B cell (primary cell): ENCODE measurements around the gene SYT17. TPM values are rescaled to one million over a fixed set of nuclear protein-coding genes. Genes with fewer than 3 reads are reported as not detected.

Experiments
- ATAC-seq: fragments of 200-7000 bp; cut with Tn5 transposase; one replicate; pipeline ENCODE4 v1.10.0; 2021; ENCODE audit warnings: low read depth, mild to moderate bottlenecking, moderate number of reproducible peaks, moderate library complexity
- CTCF ChIA-PET: fragments of 350-600 bp; sonication (Branson Sonifier 250); formaldehyde crosslinking; loops from one replicate; lab custom pipeline; 2021; ENCODE audit warnings: antibody characterized with exemption, inconsistent platforms; lab: Charles Lee
- POLR2A ChIA-PET: fragments of 350-600 bp; sonication (Branson Sonifier 250); formaldehyde crosslinking; loops from one replicate; lab custom pipeline; 2021; ENCODE audit warnings: antibody characterized with exemption; lab: Charles Lee
- DNase-seq: peaks from one replicate; pipeline ENCODE4 v3.0.0; 2013
- H2AFZ ChIP-seq: 2 replicates; pipeline ENCODE4 v1.6.1; 2012; ENCODE audit warnings: mild to moderate bottlenecking, low read depth, low read length; ENCODE audit not compliant: insufficient read depth, poor library complexity, severe bottlenecking
- H3K27ac ChIP-seq, 2 donors: 1 replicate in 1 of 2; 2 replicates in 1 of 2; pipeline ENCODE4 v1.5.1; 2012 to 2013; ENCODE audit warnings: low read length in 2 of 2, mild to moderate bottlenecking in 2 of 2, moderate library complexity in 1 of 2
- H3K27me3 ChIP-seq, 4 experiments: fragments of 200-600 bp in 1 of 4; sonication (generic) in 1 of 4; replicated peaks in 1 of 4; 1 replicate in 2 of 4; 2 replicates in 2 of 4; pipeline versions ENCODE4 v1.6.1 to v1.7.0; 2013 to 2016; ENCODE audit warnings: low read length in 3 of 4, mild to moderate bottlenecking in 2 of 4, mixed read lengths in 1 of 4, moderate library complexity in 1 of 4; ENCODE audit not compliant: insufficient read depth in 4 of 4, control insufficient read depth in 3 of 4; ENCODE audit errors: control extremely low read depth in 1 of 4
- H3K36me3 ChIP-seq, 2 experiments: replicated peaks in 1 of 2; 1 replicate in 1 of 2; 2 replicates in 1 of 2; pipeline versions ENCODE4 v1.6.1 to v1.7.1; 2013; ENCODE audit warnings: low read length in 1 of 2; ENCODE audit not compliant: insufficient read depth in 2 of 2, control insufficient read depth in 1 of 2; ENCODE audit errors: control extremely low read depth in 1 of 2, extremely low read depth in 1 of 2
- H3K4me1 ChIP-seq, 2 donors: fragments of 200-600 bp in 1 of 2; sonication (generic) in 1 of 2; 1 replicate in 1 of 2; 2 replicates in 1 of 2; pipeline versions ENCODE4 v1.5.1 to v1.6.1; 2013 to 2017; ENCODE audit warnings: low read length in 2 of 2; ENCODE audit not compliant: control insufficient read depth in 2 of 2, insufficient read depth in 2 of 2
- H3K4me2 ChIP-seq: replicated peaks from 2 replicates; pipeline ENCODE3; 2012; ENCODE audit warnings: mild to moderate bottlenecking, low read depth, low read length; ENCODE audit not compliant: poor library complexity, severe bottlenecking
- H3K4me3 ChIP-seq, 5 experiments: fragments of 200-600 bp in 1 of 5; sonication (generic) in 1 of 5; 1 replicate in 3 of 5; 2 replicates in 2 of 5; pipeline versions ENCODE4 v1.5.1 to v1.7.0; 2011 to 2016; ENCODE audit warnings: low read length in 4 of 5, mild to moderate bottlenecking in 4 of 5, low read depth in 2 of 5, control low read depth in 1 of 5, moderate library complexity in 1 of 5; ENCODE audit not compliant: insufficient read depth in 1 of 5; ENCODE audit errors: control extremely low read depth in 1 of 5, extremely low read depth in 1 of 5
- H3K79me2 ChIP-seq: fragments of 200-600 bp; sonication (generic); one replicate; pipeline ENCODE4 v1.6.0; 2016; ENCODE audit warnings: low read length; ENCODE audit not compliant: control insufficient read depth, insufficient read depth
- H3K9ac ChIP-seq: fragments of 200-600 bp; sonication (generic); 2 replicates; pipeline ENCODE4 v1.6.1; 2017; ENCODE audit warnings: mild to moderate bottlenecking, low read length, moderate library complexity
- H3K9me3 ChIP-seq, 3 donors: one replicate each; pipeline versions ENCODE4 v1.6.1 to v1.7.1; 2013; ENCODE audit warnings: low read length in 2 of 3; ENCODE audit not compliant: control insufficient read depth in 2 of 3, insufficient read depth in 1 of 3; ENCODE audit errors: control extremely low read depth in 1 of 3
- H4K20me1 ChIP-seq: 2 replicates; pipeline ENCODE4 v1.6.0; 2012; ENCODE audit warnings: mild to moderate bottlenecking, low read length; ENCODE audit not compliant: insufficient read depth, control insufficient read depth, poor library complexity, severe bottlenecking
- H3K27ac Mint-ChIP-seq: one replicate; pipeline ENCODE4 v1.8.0; 2021; ENCODE audit warnings: mixed read lengths
- H3K27me3 Mint-ChIP-seq: one replicate; pipeline ENCODE4 v1.8.0; 2021; ENCODE audit warnings: mixed read lengths
- H3K4me1 Mint-ChIP-seq: one replicate; pipeline ENCODE4 v1.8.0; 2021; ENCODE audit warnings: mixed read lengths
- H3K4me3 Mint-ChIP-seq: one replicate; pipeline ENCODE4 v1.8.0; 2021; ENCODE audit warnings: mixed read lengths
- H3K9me3 Mint-ChIP-seq: one replicate; pipeline ENCODE4 v1.8.0; 2022; ENCODE audit warnings: mixed read lengths; ENCODE audit not compliant: insufficient read depth
- EZH2 ChIP-seq: IDR thresholded peaks from 2 replicates; pipeline ENCODE4 v1.6.1; 2012; ENCODE audit warnings: borderline replicate concordance, low read depth, mild to moderate bottlenecking, moderate library complexity, low read length; ENCODE audit not compliant: insufficient read depth, poor library complexity, severe bottlenecking
- WGBS: methylation state at CpG from one replicate; pipeline ENCODE4 v1.1.5; 2013; ENCODE audit warnings: missing lambda C conversion rate; ENCODE audit not compliant: insufficient coverage; 5-methylcytosine and 5-hydroxymethylcytosine counted together
- intact Hi-C: fragments of 100-400 bp; cut with micrococcal nuclease; formaldehyde crosslinking; loops from one replicate; pipeline ENCODE4 v1.10.0; 2022
- polyA plus RNA-seq: library from polyadenylated mRNA; depleted of rRNA; stranded (reverse); fragments of >200 nt; gene quantifications from 2 replicates; pipeline ENCODE4 v1.2.3, GENCODE V29; 2012
- total RNA-seq, 2 donors: library from RNA; stranded (reverse); fragments of 120-200 nt in 1 of 2; gene quantifications; 1 replicate in 1 of 2; 2 replicates in 1 of 2; pipeline versions ENCODE4 v1.2.3 to v1.2.4, GENCODE V29; 2013 to 2022
- TF ChIP-seq, protein P1 (sequence below): fragments of 200-600 bp; IDR thresholded peaks from one replicate; pipeline ENCODE4 v1.8.0; 2022; ENCODE audit warnings: antibody characterized with exemption, mild to moderate bottlenecking

The SYT17 gene
- total and polyA plus RNA-seq, 2 donors (not counting 1 experiment from before 2014, with no cell fraction given), result 24.9 to 27.7 TPM

DNA sequence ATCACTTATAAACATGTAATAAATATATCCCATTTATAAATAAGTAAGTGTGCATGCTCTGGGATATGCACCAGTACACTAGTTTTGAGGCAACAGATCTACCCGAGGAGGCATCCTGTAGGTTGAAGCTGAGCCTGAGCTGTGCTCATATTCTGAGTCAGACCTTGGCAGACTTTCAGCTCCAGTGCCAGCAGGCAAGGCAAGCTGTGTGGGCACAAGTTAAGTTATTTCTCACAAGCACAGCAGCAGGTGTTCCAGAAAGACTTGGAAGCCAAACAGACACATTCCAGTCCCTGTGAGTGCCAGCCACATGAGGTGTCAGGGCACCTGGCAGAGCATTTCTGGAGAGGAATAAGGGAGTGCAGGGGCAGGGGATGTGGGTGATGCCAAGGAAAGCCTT, 116.2 kb downstream of the SYT17 start:
- Mint-ChIP-seq H3K4me1 (no peaks in the 10 kb centered on the region), H3K9me3 (no peaks in the 10 kb centered on the region), H3K27me3 (no peaks in the 10 kb centered on the region), H3K4me3 (no peak overlapping the region), H3K27ac (no peak overlapping the region)
- CTCF ChIA-PET, result no interaction called here
- ATAC-seq (no peak), DNase-seq (no peak)
- Histone ChIP-seq H4K20me1 (no peaks in the 10 kb centered on the region), H3K9ac (no peak overlapping the region), H3K4me1 (no peaks in the 10 kb centered on the region), H3K36me3 (no peaks in the 10 kb centered on the region), H3K4me3 (no peak overlapping the region), H3K27me3 (no peaks in the 10 kb centered on the region), H3K79me2 (no peaks in the 10 kb centered on the region), H3K27ac (no peak overlapping the region), H3K4me2 (no peak overlapping the region), H2AFZ (no peak overlapping the region), H3K9me3 (no peaks in the 10 kb centered on the region)
- POLR2A ChIA-PET, result no interaction called here
- 50% methylated on average over 1 of the region's 1 CpG for WGBS
- intact Hi-C loops, result no loop called here
- no peak for TF ChIP-seq EZH2
- TF ChIP-seq, protein P1, sequence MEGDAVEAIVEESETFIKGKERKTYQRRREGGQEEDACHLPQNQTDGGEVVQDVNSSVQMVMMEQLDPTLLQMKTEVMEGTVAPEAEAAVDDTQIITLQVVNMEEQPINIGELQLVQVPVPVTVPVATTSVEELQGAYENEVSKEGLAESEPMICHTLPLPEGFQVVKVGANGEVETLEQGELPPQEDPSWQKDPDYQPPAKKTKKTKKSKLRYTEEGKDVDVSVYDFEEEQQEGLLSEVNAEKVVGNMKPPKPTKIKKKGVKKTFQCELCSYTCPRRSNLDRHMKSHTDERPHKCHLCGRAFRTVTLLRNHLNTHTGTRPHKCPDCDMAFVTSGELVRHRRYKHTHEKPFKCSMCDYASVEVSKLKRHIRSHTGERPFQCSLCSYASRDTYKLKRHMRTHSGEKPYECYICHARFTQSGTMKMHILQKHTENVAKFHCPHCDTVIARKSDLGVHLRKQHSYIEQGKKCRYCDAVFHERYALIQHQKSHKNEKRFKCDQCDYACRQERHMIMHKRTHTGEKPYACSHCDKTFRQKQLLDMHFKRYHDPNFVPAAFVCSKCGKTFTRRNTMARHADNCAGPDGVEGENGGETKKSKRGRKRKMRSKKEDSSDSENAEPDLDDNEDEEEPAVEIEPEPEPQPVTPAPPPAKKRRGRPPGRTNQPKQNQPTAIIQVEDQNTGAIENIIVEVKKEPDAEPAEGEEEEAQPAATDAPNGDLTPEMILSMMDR, result no peak

DNA sequence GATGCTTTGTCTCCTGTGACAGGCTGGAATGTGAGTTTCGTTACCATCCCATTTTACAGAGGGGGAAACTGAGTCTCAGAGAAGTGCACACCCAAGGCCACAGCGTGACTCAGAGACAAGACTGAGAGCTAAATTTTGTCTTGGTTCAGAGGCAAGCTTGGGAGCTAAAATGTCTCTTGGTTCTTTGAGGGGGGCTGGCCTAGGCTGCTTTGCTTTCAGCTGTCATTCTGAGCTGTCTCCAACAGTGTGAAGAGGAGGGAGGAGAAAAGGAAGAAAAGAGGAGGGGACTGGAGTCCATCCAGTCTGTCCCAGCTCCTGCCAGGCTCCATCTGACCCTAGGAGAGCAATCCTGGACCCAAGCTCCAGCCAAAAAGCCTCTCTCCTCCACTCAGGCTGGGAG, 117.4 kb downstream of the SYT17 start, which contains the start of gene CLEC19A:
Gene CLEC19A (plus strand): TSS at position 301 of the 400 bp plus-strand sequence. CDS start 121 bp downstream, outside the sequence.
- no peaks in the 10 kb centered on the region for H3K9me3 ChIP-seq
- intact Hi-C loops, result no loop called here
- no peak within 1 kb of the TSS for H3K4me3 Mint-ChIP-seq
- no peak within 1 kb of the TSS for H3K4me3 ChIP-seq
- H3K4me1 Mint-ChIP-seq, result no peaks in the 10 kb centered on the region
- POLR2A ChIA-PET, result interaction anchor here (0.9 kb wide), 1 partner anchor 9 kb away, joined by 3 read pairs; no protein-coding TSS in a partner anchor
- H3K4me1 ChIP-seq, result no peaks in the 10 kb centered on the region
- H3K36me3 ChIP-seq, result no peaks in the 10 kb centered on the region
- no peak within 1 kb of the TSS for H3K4me2 ChIP-seq
- 83% methylated on average over 2 of the region's 2 CpGs for WGBS
- no peak for TF ChIP-seq EZH2
- TF ChIP-seq, protein P1, result no peak
- H3K27ac ChIP-seq, result no peak within 1 kb of the TSS
- DNase-seq (no peak), ATAC-seq (no peak)
- H3K27me3 ChIP-seq, result no peaks in the 10 kb centered on the region
- H3K27me3 Mint-ChIP-seq, result no peaks in the 10 kb centered on the region
- no peak within 1 kb of the TSS for H2AFZ ChIP-seq
- no peaks in the 10 kb centered on the region for H4K20me1 ChIP-seq
- no peak within 1 kb of the TSS for H3K27ac Mint-ChIP-seq
- H3K79me2 ChIP-seq, result no peaks in the 10 kb centered on the region
- H3K9me3 Mint-ChIP-seq, result no peaks in the 10 kb centered on the region
- H3K9ac ChIP-seq, result no peak within 1 kb of the TSS
- CTCF ChIA-PET, result no interaction called here
